PC-9 (cell line): ENCODE data around the gene BCL2L1. TPM values are rescaled to one million over a fixed set of nuclear protein-coding genes. Genes with fewer than 3 reads are reported as not detected.

Experiments used
- BruUV-seq: library from RNA; stranded (reverse); fragments of 400-500 nt; replicated peaks from 2 replicates; lab custom pipeline; 2021; lab: Mats Ljungman, UMichigan
- CTCF ChIA-PET: fragments of 300-600 bp; sonication (Branson Sonifier 250); formaldehyde crosslinking; loops from one replicate; lab custom pipeline; 2022; ENCODE audit warnings: antibody characterized with exemption; lab: Charles Lee
- POLR2A ChIA-PET: fragments of 300-600 bp; sonication (Branson Sonifier 250); formaldehyde crosslinking; loops from one replicate; lab custom pipeline; 2022; ENCODE audit warnings: antibody characterized with exemption; ENCODE audit not compliant: unreplicated experiment; lab: Charles Lee
- DNase-seq, 2 experiments: peaks; one replicate each; pipeline versions ENCODE4 v3.0.0 to v3.0.0-alpha.2; 2015 to 2022; ENCODE audit warnings: mixed read lengths in 1 of 2
- H2AFZ ChIP-seq: fragments of 200-600 bp; sonication (generic); 2 replicates; pipeline ENCODE4 v1.8.1; 2017; ENCODE audit warnings: antibody characterized with exemption
- H3F3A ChIP-seq: fragments of 200-600 bp; sonication (generic); 2 replicates; pipeline ENCODE4 v1.8.1; 2017; ENCODE audit warnings: antibody characterized with exemption, mild to moderate bottlenecking, low read depth; ENCODE audit not compliant: insufficient read depth
- H3K27ac ChIP-seq: fragments of 200-600 bp; sonication (generic); 2 replicates; pipeline ENCODE4 v1.6.1; 2016; ENCODE audit warnings: mixed run types
- H3K27me3 ChIP-seq: fragments of 200-600 bp; sonication (generic); 2 replicates; pipeline ENCODE4 v1.6.1; 2016; ENCODE audit warnings: low read depth, mixed run types; ENCODE audit not compliant: insufficient read depth
- H3K36me3 ChIP-seq: fragments of 200-600 bp; sonication (generic); 2 replicates; pipeline ENCODE4 v1.6.1; 2016; ENCODE audit warnings: low read depth, mixed run types
- H3K4me1 ChIP-seq: fragments of 200-600 bp; sonication (generic); replicated peaks from 2 replicates; pipeline ENCODE4 v1.6.1; 2016; ENCODE audit warnings: mixed run types; ENCODE audit not compliant: insufficient read depth
- H3K4me2 ChIP-seq: fragments of 200-600 bp; sonication (generic); 2 replicates; pipeline ENCODE4 v1.6.1; 2017; ENCODE audit warnings: mixed run types
- H3K4me3 ChIP-seq: fragments of 200-600 bp; sonication (generic); 2 replicates; pipeline ENCODE4 v1.6.1; 2016; ENCODE audit warnings: mixed run types
- H3K79me2 ChIP-seq: fragments of 200-600 bp; sonication (generic); 2 replicates; pipeline ENCODE4 v1.6.1; 2017; ENCODE audit warnings: low read depth, mixed run types
- H3K9me2 ChIP-seq: fragments of 200-600 bp; sonication (generic); 2 replicates; pipeline ENCODE4 v1.8.1; 2017; ENCODE audit warnings: mild to moderate bottlenecking; ENCODE audit not compliant: insufficient read depth
- H3K9me3 ChIP-seq: fragments of 200-600 bp; sonication (generic); 2 replicates; pipeline ENCODE4 v1.8.1; 2016; ENCODE audit warnings: low read depth; ENCODE audit not compliant: insufficient read depth
- H4K20me1 ChIP-seq: fragments of 200-600 bp; sonication (generic); 2 replicates; pipeline ENCODE4 v1.8.1; 2017; ENCODE audit not compliant: insufficient read depth
- CTCF ChIP-seq: fragments of 200-600 bp; sonication (generic); conservative IDR thresholded peaks from 2 replicates; pipeline ENCODE4 v1.6.1; 2017; ENCODE audit warnings: mixed run types, antibody characterized with exemption, mild to moderate bottlenecking, moderate library complexity
- EZH2 ChIP-seq: fragments of 200-600 bp; sonication (generic); IDR thresholded peaks from 2 replicates; pipeline ENCODE4 v1.8.0; 2017; ENCODE audit warnings: antibody characterized with exemption, low read depth
- intact Hi-C: fragments of 100-400 bp; cut with micrococcal nuclease; formaldehyde crosslinking; loops from one replicate; pipeline ENCODE4 v1.10.0; 2022; ENCODE audit not compliant: unreplicated experiment
- total RNA-seq: library from RNA; stranded (reverse); gene quantifications from 2 replicates; pipeline ENCODE4 v1.2.3, GENCODE V29; 2021

Gene BCL2L1
- total RNA-seq, 1 experiment from 2014 or later = 125 TPM

GRCh38 chr20:31681128-31681727 is 41.4 kb downstream of the BCL2L1 start:
- peaks cover 59% of the 10 kb centered on the region for H3F3A ChIP-seq
- ChIA-PET CTCF (no interaction called here), POLR2A (no interaction called here)
- H3K4me2 ChIP-seq = no peak overlapping the region
- peaks cover 73% of the 10 kb centered on the region for H3K36me3 ChIP-seq
- peak overlapping the region; percentile 40 for H3K27ac ChIP-seq
- no peak overlapping the region for H3K4me3 ChIP-seq
- no peaks in the 10 kb centered on the region for H3K9me2 ChIP-seq
- DNase-seq = no peak
- H2AFZ ChIP-seq = no peak overlapping the region
- peaks cover 98% of the 10 kb centered on the region for H3K79me2 ChIP-seq
- BruUV-seq = no TSS peak
- peaks cover 43% of the 10 kb centered on the region for H4K20me1 ChIP-seq
- intact Hi-C loops = no loop called here
- no peaks in the 10 kb centered on the region for H3K27me3 ChIP-seq
- TF ChIP-seq CTCF = no peak
- TF ChIP-seq EZH2 = no peak
- H3K4me1 ChIP-seq = peaks cover 37% of the 10 kb centered on the region
- H3K9me3 ChIP-seq = no peaks in the 10 kb centered on the region

GRCh38 chr20:31680286-31681127 is 42.2 kb downstream of the BCL2L1 start:
- Histone ChIP-seq H3K9me2 (no peaks in the 10 kb centered on the region), H3K9me3 (no peaks in the 10 kb centered on the region), H3K4me2 (peak overlapping the region; percentile 15; the same call in 1 of the 2 replicates), H4K20me1 (peaks cover 48% of the 10 kb centered on the region), H3K36me3 (peaks cover 73% of the 10 kb centered on the region), H3K27me3 (no peaks in the 10 kb centered on the region), H3K4me1 (peaks cover 37% of the 10 kb centered on the region), H3K27ac (peak overlapping the region; percentile 40), H3K4me3 (no peak overlapping the region), H3K79me2 (peaks cover 98% of the 10 kb centered on the region), H2AFZ (no peak overlapping the region), H3F3A (peaks cover 55% of the 10 kb centered on the region)
- CTCF ChIA-PET = interaction anchor here (0.6 kb wide), 1 partner anchor 19 kb away, joined by 5 read pairs; no protein-coding TSS in a partner anchor
- intact Hi-C loops = no loop called here
- TF ChIP-seq EZH2 (no peak), CTCF (no peak)
- POLR2A ChIA-PET = interaction anchor here (0.5 to 0.9 kb wide), 4 partner anchors 33 to 427 kb away, joined by 3 to 7 read pairs (median 6); no protein-coding TSS in a partner anchor
- BruUV-seq = no TSS peak
- no peak for DNase-seq
